A204.1 (cell line): ENCODE data around the gene CFAP43.
"Not testable (repeated sequence)": the region's sequence is repeated elsewhere in the genome, so short reads cannot be mapped to it uniquely, and the experiment has no call there.

Experiments used
- FAIRE-seq: peaks from 2 replicates; lab custom pipeline; 2012; peaks lifted over from hg19 to GRCh38; lab: Jason Lieb, UNC

CFAP43 gene

GRCh38 chr10:104257235-104257634 lies 25.1 kb upstream of the CFAP43 start:
- FAIRE-seq: no peak

GRCh38 chr10:104256335-104256961 lies 24.3 kb upstream of the CFAP43 start:
- FAIRE-seq: no peak

- FAIRE-seq: no peak
These were observed 23.3 kb upstream of the CFAP43 start for GRCh38 chr10:104255311-104255981.

GRCh38 chr10:104254493-104255310 lies 22.5 kb upstream of the CFAP43 start, which contains the start of gene GSTO1:
Gene GSTO1 (plus strand): TSS chr10:104254892. CDS start chr10:104254929, 37 bp downstream.
- no peak for FAIRE-seq

- FAIRE-seq: no peak
These were observed 21.6 kb upstream of the CFAP43 start for GRCh38 chr10:104253606-104254410.

GRCh38 chr10:104253106-104253505 lies 20.9 kb upstream of the CFAP43 start:
- no peak for FAIRE-seq

- FAIRE-seq: no peak
These were observed 20.2 kb upstream of the CFAP43 start for GRCh38 chr10:104252368-104252767.

- no peak for FAIRE-seq
These were observed 19.3 kb upstream of the CFAP43 start for GRCh38 chr10:104251443-104251842.

- FAIRE-seq: no peak
These were observed 18.2 kb upstream of the CFAP43 start for GRCh38 chr10:104250371-104250770.

- not testable (repeated sequence) for FAIRE-seq
These were observed 16.8 kb upstream of the CFAP43 start for GRCh38 chr10:104248931-104249330.

- FAIRE-seq: no peak
These were observed 15.5 kb upstream of the CFAP43 start for GRCh38 chr10:104247513-104248146.

- no peak for FAIRE-seq
These were observed 14.8 kb upstream of the CFAP43 start for GRCh38 chr10:104246976-104247375.

GRCh38 chr10:104245066-104245632 lies 13.0 kb upstream of the CFAP43 start:
- FAIRE-seq: no peak

GRCh38 chr10:104243512-104243911 lies 11.3 kb upstream of the CFAP43 start:
- no peak for FAIRE-seq

GRCh38 chr10:104243009-104243408 lies 10.8 kb upstream of the CFAP43 start:
- FAIRE-seq: not testable (repeated sequence)

GRCh38 chr10:104242545-104242944 lies 10.4 kb upstream of the CFAP43 start:
- no peak for FAIRE-seq

GRCh38 chr10:104240078-104240477 lies 7.9 kb upstream of the CFAP43 start:
- no peak for FAIRE-seq

GRCh38 chr10:104235801-104236200 lies 3.6 kb upstream of the CFAP43 start:
- FAIRE-seq: no peak

GRCh38 chr10:104234934-104235333 lies 2.8 kb upstream of the CFAP43 start:
- FAIRE-seq: no peak

GRCh38 chr10:104233817-104234216 lies 1.7 kb upstream of the CFAP43 start:
- no peak for FAIRE-seq

- FAIRE-seq: no peak
These were observed 494 bp upstream of the CFAP43 start for GRCh38 chr10:104232613-104233102.
